ENCODE results near the gene VPS13D.
A peak's percentile ranks its signal among the peaks of the same experiment; 100 is the strongest.

The VPS13D gene

DNA sequence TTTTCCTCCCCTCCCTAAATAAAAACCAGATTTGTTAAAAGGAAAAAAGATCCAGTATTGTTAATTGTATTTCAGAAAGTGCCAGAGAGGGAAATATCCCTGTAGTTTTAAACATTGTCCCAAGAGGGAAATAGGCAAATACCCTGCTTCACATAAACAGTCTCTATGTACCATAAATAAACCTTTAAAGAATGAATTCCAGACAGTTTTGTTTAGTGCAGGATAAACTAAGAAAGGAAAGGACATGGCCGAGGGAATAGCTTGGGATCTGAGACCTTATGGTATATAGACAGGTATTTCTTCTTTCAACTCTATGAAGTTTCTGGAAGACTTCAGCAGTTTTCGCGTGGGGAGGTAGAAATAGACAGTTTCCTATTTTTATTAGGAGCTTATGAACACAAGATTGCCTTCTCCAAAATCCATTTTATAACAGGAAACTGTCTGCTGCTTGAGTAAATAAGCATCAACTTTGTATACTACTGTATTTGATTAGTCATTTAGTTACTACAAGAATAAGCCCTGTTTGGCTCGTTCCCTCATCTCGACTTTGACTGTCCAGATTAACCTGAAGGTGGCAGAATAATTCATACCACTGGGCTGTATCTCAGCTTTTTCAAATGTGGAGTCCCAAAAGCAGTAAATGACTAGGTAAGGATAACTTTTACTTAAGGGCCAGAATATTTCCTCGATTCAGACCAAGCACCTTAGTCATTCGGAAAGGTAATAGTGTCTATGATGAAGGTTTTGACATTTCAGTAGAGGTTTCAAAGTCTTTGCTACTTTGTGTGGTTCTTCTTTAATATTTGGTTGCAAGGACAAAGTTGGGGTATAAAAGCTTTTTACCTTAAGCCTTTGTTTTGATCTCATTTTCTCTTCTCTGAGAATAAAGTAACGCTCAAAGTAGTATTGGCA is 177.5 kb downstream of the VPS13D start:
- DNase-seq = peak; percentile 14

GRCh38 chr1:12407962-12408454 is 178.2 kb downstream of the VPS13D start:
- DNase-seq = no peak

- DNase-seq = no peak
Observed at GRCh38 chr1:12408662-12409061, 178.8 kb downstream of the VPS13D start.

GRCh38 chr1:12409681-12410080 is 179.9 kb downstream of the VPS13D start:
- DNase-seq = no peak

GRCh38 chr1:12410351-12410750 is 180.5 kb downstream of the VPS13D start:
- DNase-seq = no peak

- no peak for DNase-seq
Observed at GRCh38 chr1:12411098-12411497, 181.3 kb downstream of the VPS13D start.

DNA sequence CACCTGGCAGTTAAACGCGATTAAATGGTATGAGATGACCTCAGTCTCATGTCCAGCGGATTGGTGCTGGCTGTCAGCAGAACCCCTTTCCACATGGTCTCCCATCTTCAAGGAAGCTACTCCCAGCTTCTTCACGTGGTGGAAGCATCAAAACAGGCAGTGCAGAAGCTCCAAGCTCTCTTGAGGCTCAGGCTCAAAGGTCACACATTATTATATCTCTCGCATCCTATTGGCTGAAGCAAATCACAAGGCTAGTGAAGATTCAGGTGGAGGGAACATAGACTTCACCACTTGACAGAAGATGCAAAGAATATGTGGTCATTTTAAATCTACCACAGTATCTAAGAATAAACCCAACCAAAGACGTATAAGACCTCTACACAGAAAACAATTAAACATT is 181.9 kb downstream of the VPS13D start:
- DNase-seq = no peak

- no peak for DNase-seq
Observed at GRCh38 chr1:12412439-12412838, 182.6 kb downstream of the VPS13D start.

GRCh38 chr1:12413664-12414410 is 184.0 kb downstream of the VPS13D start:
- no peak for DNase-seq

GRCh38 chr1:12414444-12415018 is 184.7 kb downstream of the VPS13D start:
- no peak for DNase-seq

- DNase-seq = no peak
Observed at GRCh38 chr1:12415038-12415466, 185.2 kb downstream of the VPS13D start.

GRCh38 chr1:12416101-12416500 is 186.3 kb downstream of the VPS13D start:
- DNase-seq = no peak

DNA sequence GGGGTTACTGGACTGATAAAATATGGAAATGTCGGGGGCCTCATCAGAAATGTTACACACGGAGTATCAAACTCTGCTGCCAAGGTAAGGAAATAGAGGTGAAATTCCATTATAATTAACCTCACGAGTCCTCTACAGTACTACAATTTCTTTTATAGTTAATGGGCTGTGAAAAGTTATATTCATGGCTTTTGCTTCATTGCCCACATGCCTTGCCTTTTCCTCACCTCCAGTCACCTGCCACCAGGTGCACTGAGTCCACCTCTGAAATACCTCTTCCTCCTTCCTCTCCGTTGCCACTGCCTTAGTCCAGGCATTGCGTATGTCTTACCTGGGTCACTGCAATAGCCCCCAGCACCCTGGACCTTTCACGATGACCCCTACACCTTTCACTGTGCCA is 186.9 kb downstream of the VPS13D start:
- no peak for DNase-seq

DNA sequence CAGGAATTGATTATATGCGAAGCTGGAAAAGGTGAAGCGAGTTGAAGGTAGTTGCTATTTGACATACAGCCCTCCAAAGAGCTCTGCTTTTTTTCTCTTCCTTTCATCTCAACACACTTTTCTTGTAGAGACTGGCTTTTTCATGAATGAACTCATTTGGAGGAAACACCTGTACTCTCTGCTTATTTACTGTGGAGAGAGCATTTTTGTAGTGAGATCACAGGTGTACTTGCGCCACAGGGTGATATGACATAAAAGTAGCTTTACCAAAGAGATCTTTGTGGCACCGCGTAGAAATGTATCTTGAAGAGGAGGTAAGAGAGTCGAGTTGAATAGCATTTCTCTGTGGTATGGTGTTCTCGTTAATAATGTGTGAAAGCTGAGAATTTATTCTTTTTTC is 187.6 kb downstream of the VPS13D start:
- DNase-seq = no peak

DNA sequence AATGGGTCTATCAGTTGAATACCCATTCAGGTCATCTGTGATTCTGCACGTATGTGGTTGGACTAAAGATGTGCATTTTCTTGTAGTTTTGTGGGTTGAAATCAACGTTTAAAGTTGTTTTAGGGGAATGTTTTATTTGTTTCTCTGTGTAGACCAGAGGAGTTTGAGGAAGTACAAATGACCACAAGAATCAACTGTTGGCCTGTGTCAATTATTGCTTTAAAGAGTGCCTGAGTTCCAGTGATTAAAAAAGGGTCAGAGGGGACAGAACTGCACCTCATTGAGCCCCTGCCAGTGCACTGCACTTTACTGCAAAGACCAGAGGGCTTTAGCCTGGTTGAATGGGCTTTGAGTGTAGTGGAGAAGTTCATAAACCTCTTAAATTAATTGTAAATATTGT is 190.3 kb downstream of the VPS13D start:
- DNase-seq = no peak

DNA sequence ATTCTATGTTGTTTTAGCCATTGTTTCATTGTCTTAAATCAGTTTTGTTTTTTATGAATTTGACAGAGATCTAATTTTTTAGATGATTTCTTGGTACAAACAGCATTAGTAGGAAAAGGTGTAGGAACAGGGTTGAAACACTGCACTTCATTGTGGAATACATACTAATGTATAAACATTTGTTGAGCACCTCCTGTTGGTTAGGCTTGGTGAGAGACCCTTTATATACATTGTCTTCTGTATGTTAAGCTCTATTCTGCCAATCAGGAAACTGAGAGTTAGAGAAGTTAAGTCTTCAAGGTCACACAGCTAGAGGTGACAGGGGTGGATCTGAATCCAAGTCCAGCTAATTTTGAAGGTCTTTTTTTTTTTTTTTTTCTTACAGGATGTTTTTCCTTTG is 192.7 kb downstream of the VPS13D start:
- no peak for DNase-seq

DNA sequence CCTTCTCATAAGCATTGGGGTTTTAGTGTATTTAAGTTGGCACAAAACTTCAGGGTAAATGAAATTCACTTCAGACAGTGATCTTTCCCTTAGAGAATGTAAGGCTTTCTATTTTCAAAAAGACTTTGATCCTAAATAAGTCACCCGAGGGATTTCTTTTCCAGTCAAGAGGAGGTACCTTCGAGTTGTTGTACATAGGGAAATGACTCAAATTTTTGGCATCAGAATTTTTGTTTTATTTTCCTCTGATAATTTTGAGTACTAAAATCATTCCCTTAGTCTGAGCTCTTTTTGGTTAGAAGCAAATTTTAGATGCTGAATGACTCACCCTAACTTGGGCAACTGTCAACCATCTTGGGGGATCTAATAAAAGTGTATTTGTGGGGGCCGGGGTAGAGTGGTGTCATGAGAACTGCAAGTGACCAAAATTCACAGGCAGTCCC is 194.3 kb downstream of the VPS13D start:
- DNase-seq = no peak

- no peak for DNase-seq
Observed at GRCh38 chr1:12424793-12425192, 195.0 kb downstream of the VPS13D start.

DNA sequence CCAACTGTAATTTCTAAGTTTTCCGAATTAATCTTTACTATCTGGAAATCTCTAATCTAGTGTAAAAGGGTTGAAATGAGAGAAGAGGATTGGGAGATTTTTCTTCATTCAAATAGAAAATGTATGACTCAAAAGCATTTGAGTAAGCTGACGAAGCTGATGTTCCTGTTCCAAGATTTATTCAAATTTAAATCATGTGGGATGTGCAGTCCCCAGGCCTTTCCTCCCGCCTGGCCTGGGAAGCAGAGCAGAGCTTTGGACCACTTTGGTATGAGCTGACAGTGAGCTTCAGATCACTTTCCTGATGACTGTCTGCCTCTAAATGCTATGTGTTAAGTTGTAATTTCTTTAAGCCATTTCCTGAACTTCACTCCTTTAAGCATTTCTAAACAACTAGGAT is 196.2 kb downstream of the VPS13D start:
- DNase-seq = no peak

DNA sequence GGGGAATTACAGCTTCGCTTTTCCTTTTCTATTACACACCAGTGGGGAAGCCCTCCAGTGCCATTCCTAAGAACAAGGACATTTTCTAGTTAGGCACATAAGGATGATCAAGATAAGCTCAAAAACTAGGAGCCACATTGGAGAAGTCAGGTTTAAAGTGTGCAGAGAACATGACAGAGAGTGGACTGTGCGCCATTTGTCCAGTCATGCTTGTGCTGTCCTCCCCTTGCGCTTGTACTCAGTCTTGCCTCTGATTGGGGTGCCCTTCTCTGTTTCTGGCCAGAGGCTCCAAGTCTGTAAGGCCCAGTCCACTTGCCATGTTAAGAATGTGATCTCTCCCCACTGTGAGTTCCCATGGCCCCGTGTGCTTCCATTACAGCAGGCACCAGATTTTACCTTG is 198.5 kb downstream of the VPS13D start:
- DNase-seq = no peak

DNA sequence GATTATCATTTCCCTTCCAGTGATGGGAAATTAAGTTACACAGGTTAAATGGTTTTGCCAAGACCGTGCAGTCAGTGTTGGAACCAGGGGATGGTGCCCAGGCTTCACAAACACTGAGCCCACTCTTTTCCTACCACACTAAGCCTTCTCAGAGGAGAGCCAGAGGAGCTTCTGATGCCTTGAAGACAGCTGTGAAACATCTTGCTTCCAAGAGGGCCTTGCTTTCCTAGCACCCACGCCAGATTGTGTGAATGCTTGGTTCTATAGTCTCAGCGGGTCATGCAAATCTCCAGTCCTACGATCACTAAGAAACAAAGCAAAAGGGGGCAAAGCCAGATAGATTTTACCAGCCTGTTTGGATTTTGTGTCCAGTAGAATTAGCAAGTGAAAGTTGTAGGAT is 200.7 kb downstream of the VPS13D start:
- no peak for DNase-seq

GRCh38 chr1:12432897-12433296 is 203.1 kb downstream of the VPS13D start:
- DNase-seq = no peak

GRCh38 chr1:12433323-12434053 is 203.7 kb downstream of the VPS13D start:
- DNase-seq = no peak

Data from central memory CD4-positive, alpha-beta T cell (primary cell).